Measurements from ENCODE around the gene PIP5KL1. TPM values are rescaled to one million over a fixed set of nuclear protein-coding genes. Genes with fewer than 3 reads are reported as not detected.
"Not testable (repeated sequence)": the region's sequence is repeated elsewhere in the genome, so short reads cannot be mapped to it uniquely, and the experiment has no call there.

PIP5KL1 gene
- total RNA-seq, 2 experiments from 2014 or later = 0.94 to 2.9 TPM

DNA sequence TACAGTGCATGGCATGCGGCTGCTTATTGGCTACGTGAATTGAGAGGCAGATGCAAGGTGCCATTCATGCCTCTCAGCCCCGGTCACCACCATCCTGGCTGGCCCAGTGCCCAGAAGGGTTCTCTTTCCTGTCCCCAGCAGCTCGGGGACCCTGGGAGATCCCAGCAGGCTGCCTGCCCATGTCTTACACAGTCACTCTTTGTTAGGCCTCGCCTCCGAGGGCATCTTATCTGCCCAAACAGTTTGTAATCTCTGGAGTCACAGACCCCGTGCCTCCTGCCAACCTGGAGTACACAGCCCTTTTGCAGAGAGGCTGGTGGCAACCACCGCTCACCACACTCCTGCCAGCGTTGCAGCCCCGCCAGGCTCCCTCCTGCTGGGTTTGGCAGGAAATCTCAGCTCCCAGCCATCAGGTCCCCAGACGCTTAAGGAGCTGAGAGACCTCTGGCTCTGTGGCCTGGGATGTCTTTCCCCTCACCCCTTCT, 46.1 kb downstream of the PIP5KL1 start:
- peak overlapping the region; percentile 33 for H3K27ac Mint-ChIP-seq

DNA sequence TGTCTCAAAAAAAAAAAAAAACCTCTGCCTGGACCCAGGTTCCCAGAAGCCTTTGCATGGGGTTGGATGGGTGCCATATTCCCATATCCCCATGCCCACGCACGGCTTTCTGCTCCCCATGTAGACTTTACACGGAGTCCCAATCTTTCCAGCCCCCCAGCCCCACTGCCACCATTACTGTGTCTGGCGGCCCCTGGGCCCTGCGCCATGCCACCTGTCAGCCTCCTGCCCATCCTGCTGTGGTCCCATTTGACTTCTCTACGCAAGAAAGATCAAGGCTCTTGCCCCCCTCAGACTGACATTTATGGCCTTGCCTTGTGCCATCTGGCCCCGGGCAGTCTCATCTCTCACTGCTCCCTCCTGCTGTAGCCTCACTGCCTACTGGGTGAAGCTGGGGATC, 46.6 kb downstream of the PIP5KL1 start:
- intact Hi-C loops (cut with micrococcal nuclease) = no loop called here

More for the DNA sequence above, 46.1 kb downstream of the PIP5KL1 start:
- ChIA-PET CTCF (interaction anchor here (1.1 to 1.7 kb wide), 3 partner anchors 14 to 149 kb away, joined by 5 to 9 read pairs (median 7); partner anchors contain the start of gene TOR2A), POLR2A (no interaction called here)
- H3K27me3 Mint-ChIP-seq = no peaks in the 10 kb centered on the region
- H3K4me1 Mint-ChIP-seq (ENCODE audit: low read depth) = peaks cover 6% of the 10 kb centered on the region
- DNase-seq = no peak
- H3K9me3 Mint-ChIP-seq = no peaks in the 10 kb centered on the region
- intact Hi-C loops (cut with micrococcal nuclease) = no loop called here
- peaks cover 22% of the 10 kb centered on the region for H3K36me3 Mint-ChIP-seq
- no peak overlapping the region for H3K4me3 Mint-ChIP-seq

DNA sequence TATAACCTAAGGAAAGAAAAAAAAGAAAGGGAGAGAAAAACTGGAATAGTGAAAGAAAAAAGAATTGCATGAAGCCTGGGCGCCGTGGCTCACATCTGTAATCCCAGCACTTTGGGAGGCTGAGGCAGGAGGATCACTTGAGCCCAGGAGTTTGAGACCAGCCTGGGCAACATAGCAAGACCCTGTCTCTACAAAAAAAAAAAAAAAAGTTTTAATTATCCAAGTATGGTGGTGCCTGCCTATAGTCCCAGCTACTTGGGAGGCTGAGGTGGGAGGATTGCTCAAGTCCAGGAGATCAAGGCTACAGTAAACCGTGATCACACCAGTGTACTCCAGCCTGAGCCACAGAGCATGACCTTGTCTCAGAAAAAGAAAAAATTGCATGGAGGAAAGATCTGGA, 48.9 kb downstream of the PIP5KL1 start:
- intact Hi-C loops (cut with micrococcal nuclease); H3K27me3 Mint-ChIP-seq; POLR2A ChIA-PET; H3K9me3 Mint-ChIP-seq; H3K4me3 Mint-ChIP-seq; DNase-seq; H3K27ac Mint-ChIP-seq: not testable (repeated sequence)
- Mint-ChIP-seq H3K4me1 (ENCODE audit: low read depth) (peaks cover 10% of the 10 kb centered on the region), H3K36me3 (peaks cover 12% of the 10 kb centered on the region)
- CTCF ChIA-PET = interaction anchor here (1.0 to 3.0 kb wide), 4 partner anchors 12 to 147 kb away, joined by 3 to 19 read pairs (median 4); partner anchors contain the start of genes ST6GALNAC6 and TOR2A

More for the DNA sequence above, 46.6 kb downstream of the PIP5KL1 start:
- Mint-ChIP-seq H3K4me3 (no peak overlapping the region), H3K36me3 (peaks cover 24% of the 10 kb centered on the region), H3K27me3 (no peaks in the 10 kb centered on the region), H3K4me1 (ENCODE audit: low read depth) (peaks cover 7% of the 10 kb centered on the region), H3K27ac (peak overlapping the region; percentile 33), H3K9me3 (no peaks in the 10 kb centered on the region)
- POLR2A ChIA-PET = no interaction called here
- no peak for DNase-seq
- CTCF ChIA-PET = no interaction called here

DNA sequence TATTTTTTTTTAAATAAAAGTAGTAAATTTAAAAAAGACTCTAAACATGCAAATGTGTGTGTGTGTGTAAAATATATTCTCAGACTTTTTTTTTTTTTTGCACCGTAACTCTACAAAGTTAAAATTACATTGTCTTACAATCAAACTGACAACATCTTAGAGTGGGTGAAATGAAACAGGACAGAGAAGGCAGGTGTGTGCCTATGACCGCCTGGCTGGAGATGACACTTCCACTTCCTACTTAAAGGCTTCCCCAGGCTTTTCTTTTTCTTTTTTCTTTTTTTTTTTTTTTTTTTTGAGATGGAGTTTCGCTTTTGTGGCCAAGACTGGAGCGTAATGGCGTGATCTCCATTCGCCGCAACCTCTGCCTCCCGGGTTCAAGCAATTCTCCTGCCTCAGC, 50.4 kb downstream of the PIP5KL1 start:
- CTCF ChIA-PET = no interaction called here
- Mint-ChIP-seq H3K36me3 (peaks cover 6% of the 10 kb centered on the region), H3K27ac (no peak overlapping the region), H3K4me3 (no peak overlapping the region), H3K27me3 (no peaks in the 10 kb centered on the region), H3K4me1 (ENCODE audit: low read depth) (peaks cover 8% of the 10 kb centered on the region), H3K9me3 (no peaks in the 10 kb centered on the region)
- POLR2A ChIA-PET = no interaction called here
- no peak for DNase-seq
- intact Hi-C loops (cut with micrococcal nuclease) = no loop called here

DNA sequence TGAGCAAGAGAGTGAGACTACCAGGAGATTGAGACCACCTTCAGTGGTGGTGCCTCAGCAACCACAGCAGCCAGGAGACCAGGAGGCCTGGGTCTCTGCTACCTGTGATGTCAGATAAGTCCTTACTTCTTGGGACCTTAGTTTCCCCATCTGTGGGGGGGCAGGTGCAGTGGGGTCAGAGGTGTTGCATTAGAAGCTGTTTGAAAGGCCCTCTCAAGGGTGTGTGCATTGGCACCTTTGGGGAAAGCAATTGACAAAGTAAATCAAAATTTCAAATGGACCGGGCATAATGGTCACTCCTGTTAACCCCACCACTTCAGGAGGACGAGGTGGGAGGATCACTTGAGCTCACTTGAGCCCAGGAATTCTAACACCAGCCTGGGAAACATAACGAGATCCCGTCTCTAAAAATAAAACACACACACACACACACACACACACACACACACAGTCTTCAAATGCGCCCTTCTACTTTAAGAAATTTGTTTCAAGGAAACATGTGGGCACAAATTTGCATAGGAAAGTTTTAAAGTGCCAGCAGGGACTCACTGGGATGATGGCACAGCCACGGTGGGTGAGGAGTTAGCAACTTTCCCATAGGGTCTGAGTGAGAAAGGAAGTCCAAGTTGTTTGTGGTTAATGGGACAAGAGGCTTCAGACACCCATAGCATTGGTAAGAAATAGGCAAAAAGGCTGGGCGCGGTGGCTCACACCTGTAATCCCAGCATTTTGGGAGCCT, 51.8 kb downstream of the PIP5KL1 start:
- peaks cover 5% of the 10 kb centered on the region for H3K4me1 Mint-ChIP-seq (ENCODE audit: low read depth)
- no peak overlapping the region for H3K4me3 Mint-ChIP-seq
- CTCF ChIA-PET = interaction anchor here (1.5 to 2.3 kb wide), 2 partner anchors 9 to 144 kb away, joined by 3 to 7 read pairs; partner anchors contain the start of gene TOR2A
- H3K27me3 Mint-ChIP-seq = no peaks in the 10 kb centered on the region
- peaks cover 2% of the 10 kb centered on the region for H3K36me3 Mint-ChIP-seq
- intact Hi-C loops (cut with micrococcal nuclease) = no loop called here
- DNase-seq = no peak
- no peaks in the 10 kb centered on the region for H3K9me3 Mint-ChIP-seq
- no peak overlapping the region for H3K27ac Mint-ChIP-seq
- POLR2A ChIA-PET = no interaction called here

DNA sequence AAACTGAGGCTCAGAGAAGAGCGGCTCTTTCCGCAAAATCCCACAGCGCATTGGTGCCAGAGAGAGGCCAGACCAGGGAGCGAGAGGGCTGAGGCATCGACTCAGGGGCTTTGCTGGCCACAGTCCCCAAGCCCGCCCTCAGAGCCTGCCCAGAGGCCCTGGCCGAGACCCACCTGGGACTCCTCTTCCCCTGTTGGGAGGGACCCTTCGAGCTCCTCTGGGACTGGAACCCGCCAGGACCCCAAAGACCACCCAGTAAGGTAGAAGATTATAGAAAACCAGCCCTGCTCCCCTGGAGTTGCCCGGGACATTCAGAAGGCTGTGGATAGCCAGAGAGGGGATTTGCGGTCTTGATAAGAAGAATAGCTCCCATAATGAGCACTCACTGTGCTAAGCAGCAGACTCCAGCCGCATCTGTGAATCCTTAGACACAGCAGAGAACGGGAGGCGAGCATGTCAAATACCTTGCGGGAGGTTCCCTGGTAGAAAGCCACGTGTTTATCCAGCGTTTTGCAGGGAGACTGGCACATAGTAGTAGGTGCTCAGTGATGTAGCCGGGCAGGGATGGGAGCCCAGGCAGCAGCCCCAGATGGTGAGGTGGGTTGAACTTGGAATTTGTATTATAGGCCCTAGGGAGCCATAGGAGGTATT, 52.5 kb downstream of the PIP5KL1 start:
- Mint-ChIP-seq H3K9me3 (no peaks in the 10 kb centered on the region), H3K27me3 (no peaks in the 10 kb centered on the region), H3K4me3 (no peak overlapping the region), H3K36me3 (peaks cover 2% of the 10 kb centered on the region), H3K27ac (no peak overlapping the region), H3K4me1 (ENCODE audit: low read depth) (peaks cover 5% of the 10 kb centered on the region)
- intact Hi-C loops (cut with micrococcal nuclease) = no loop called here
- CTCF ChIA-PET = interaction anchor here (1.5 to 2.3 kb wide), 2 partner anchors 8 to 144 kb away, joined by 3 to 7 read pairs; partner anchors contain the start of gene TOR2A
- POLR2A ChIA-PET = no interaction called here
- DNase-seq = no peak

DNA sequence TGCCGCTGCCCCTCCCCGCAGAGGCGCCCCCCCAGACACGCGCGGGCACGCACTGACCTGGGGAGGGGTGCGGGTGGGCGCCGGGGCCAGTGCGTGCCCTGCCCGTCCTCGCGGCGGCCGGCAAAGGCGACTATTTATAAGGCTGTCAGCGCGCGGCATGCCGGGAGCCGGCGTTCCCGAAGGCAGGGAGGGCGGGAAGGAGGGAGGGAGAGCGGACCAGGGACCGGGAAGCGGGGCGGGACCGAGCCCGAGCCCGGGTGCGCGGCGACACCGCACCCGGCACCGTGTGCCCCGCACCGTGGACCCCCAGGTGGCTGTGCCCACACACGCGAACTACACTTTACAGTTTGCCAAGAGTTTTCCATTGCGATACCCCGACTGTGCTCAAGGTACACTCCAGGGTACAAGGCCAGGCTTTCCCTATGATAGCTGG, 53.0 kb downstream of the PIP5KL1 start, which contains the start of gene AK1:
Gene AK1 (minus strand): TSS at position 110 of the 433 bp plus-strand sequence. CDS start 3,058 bp downstream, outside the sequence.
- Mint-ChIP-seq H3K36me3 (peaks cover 2% of the 10 kb centered on the region), H3K9me3 (no peaks in the 10 kb centered on the region), H3K4me3 (no peak within 1 kb of the TSS), H3K27me3 (no peaks in the 10 kb centered on the region), H3K27ac (no peak within 1 kb of the TSS), H3K4me1 (ENCODE audit: low read depth) (peaks cover 5% of the 10 kb centered on the region)
- CTCF ChIA-PET = interaction anchor here (1.5 to 2.3 kb wide), 2 partner anchors 7 to 143 kb away, joined by 3 to 7 read pairs; partner anchors contain the start of gene TOR2A
- DNase-seq = no peak
- POLR2A ChIA-PET = no interaction called here
- intact Hi-C loops (cut with micrococcal nuclease) = no loop called here

DNA sequence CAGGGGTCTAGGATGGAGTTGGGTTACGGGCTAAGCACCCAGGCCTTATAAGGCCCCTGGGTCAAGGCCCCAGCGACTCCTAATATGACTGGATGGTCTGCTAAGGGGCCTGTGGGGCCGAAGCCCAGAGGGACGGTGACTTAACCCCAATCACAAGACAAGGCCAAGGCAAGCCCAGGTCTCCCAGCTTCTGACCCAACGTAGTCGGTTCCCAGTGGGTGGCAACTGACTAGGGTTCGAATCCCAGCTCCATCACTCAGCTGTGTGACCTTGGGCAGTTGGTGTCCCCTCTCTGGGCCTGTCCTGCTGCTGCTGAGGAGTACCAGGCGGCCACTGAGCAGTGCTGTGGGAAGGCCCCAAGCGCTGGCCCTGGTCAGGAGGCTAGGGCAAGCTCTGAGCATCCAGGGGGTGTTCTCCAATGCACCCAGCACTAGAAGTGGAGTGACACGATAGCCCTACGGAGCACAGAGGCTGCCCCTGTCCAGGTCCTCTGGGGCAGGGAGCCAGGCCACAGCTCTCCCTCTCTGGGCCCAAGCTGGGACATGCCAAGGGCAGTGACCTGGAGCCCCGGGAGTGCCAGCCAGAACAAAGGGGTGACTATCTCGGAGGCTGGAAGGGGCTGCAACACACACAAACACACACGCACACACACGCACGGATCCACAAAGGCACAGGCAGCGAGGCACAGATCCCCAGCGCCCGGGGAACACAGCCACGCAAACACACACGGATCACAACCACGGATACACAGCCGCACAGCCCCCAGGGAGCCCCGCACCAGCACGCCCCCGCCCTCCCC, 53.6 kb downstream of the PIP5KL1 start:
- H3K36me3 Mint-ChIP-seq = peaks cover 2% of the 10 kb centered on the region
- CTCF ChIA-PET = no interaction called here
- H3K4me3 Mint-ChIP-seq = no peak overlapping the region
- no peaks in the 10 kb centered on the region for H3K9me3 Mint-ChIP-seq
- H3K27ac Mint-ChIP-seq = no peak overlapping the region
- POLR2A ChIA-PET = interaction anchor here (0.6 kb wide), 1 partner anchor 52 kb away, joined by 3 read pairs; no protein-coding TSS in a partner anchor
- H3K4me1 Mint-ChIP-seq (ENCODE audit: low read depth) = peaks cover 5% of the 10 kb centered on the region
- H3K27me3 Mint-ChIP-seq = no peaks in the 10 kb centered on the region
- intact Hi-C loops (cut with micrococcal nuclease) = no loop called here
- DNase-seq = no peak

DNA sequence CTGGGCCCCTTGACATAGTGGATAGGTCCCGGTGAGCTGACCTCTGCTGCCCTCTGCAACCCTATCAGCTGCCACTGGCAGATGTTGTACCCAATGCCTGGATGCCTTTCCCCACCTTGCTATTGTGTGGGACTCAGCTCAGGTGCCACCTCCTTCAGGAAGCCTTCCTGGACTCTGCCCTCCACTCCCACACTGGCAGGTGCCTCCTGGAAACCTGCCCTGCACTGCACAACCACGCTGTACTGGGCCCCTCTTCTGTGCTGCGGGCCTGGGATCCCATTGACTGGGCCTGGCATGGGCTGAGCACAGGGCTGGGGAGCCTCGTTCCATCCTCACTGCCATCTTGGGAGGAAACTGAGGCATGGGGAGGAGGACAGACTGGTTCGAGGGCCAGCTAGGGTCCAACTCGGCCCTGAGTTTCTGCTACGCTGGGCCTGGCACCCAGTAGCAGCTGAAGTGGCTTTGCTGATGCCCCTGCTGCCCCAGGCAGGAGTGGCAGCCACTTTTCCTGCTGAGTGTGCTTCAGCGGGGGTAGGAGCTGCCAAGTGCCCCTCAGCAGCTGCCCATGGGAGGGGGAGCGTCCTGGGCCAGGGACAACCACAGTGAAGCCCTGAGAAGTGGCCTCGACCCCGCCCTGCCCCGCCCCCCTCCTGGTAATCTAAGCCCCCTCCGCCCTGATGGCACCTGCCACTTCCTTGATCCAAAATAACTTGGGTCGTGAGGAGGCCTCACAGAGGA, 54.4 kb downstream of the PIP5KL1 start:
- H3K27ac Mint-ChIP-seq = no peak overlapping the region

DNA sequence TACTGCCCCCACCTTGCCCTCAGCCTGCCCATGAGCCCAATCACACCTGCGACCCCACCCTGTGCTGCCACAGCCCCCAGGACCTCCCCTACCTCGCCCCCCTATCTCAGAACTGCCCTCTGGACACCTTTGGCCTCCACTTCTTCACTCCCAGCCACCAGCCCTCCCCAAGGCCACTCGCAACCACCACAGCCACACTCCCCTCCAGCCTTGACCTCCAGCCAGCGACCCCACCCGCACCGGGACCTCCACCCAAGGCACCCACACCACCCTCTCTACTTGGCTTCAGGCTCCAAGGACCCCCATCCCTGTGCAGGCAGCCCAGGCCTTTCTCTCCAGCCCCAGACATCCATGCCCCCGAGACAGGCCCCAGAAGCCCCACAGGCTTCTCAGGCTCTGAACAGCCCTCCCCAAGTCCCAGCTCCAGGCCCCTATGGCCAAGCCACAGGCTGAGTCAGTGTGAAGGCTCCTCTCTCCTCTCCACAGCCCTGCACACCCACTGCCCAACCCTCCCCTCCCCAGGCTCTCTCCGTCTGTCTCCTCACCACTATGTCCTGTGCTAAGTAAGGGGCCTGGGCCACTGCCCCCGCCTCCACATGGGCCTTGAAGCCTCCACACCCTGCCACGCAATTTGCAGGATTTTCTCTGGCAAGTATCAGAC, 55.1 kb downstream of the PIP5KL1 start:
- peaks cover 2% of the 10 kb centered on the region for H3K36me3 Mint-ChIP-seq
- ChIA-PET CTCF (interaction anchor here (1.0 kb wide), 1 partner anchor 45 kb away, joined by 3 read pairs; no protein-coding TSS in a partner anchor), POLR2A (no interaction called here)
- H3K27ac Mint-ChIP-seq = no peak overlapping the region
- intact Hi-C loops (cut with micrococcal nuclease) = no loop called here
- no peaks in the 10 kb centered on the region for H3K9me3 Mint-ChIP-seq
- DNase-seq = no peak
- no peaks in the 10 kb centered on the region for H3K27me3 Mint-ChIP-seq
- H3K4me1 Mint-ChIP-seq (ENCODE audit: low read depth) = peaks cover 5% of the 10 kb centered on the region
- H3K4me3 Mint-ChIP-seq = no peak overlapping the region

More for the DNA sequence above, 54.4 kb downstream of the PIP5KL1 start:
- no peak for DNase-seq
- peaks cover 2% of the 10 kb centered on the region for H3K36me3 Mint-ChIP-seq
- H3K4me1 Mint-ChIP-seq (ENCODE audit: low read depth) = peaks cover 5% of the 10 kb centered on the region
- H3K4me3 Mint-ChIP-seq = no peak overlapping the region
- no peaks in the 10 kb centered on the region for H3K27me3 Mint-ChIP-seq
- no peaks in the 10 kb centered on the region for H3K9me3 Mint-ChIP-seq
- intact Hi-C loops (cut with micrococcal nuclease) = no loop called here
- ChIA-PET CTCF (interaction anchor here (1.0 kb wide), 1 partner anchor 45 kb away, joined by 3 read pairs; no protein-coding TSS in a partner anchor), POLR2A (no interaction called here)

Measured in activated CD4-positive, alpha-beta memory T cell treated with anti-CD3 and anti-CD28 coated beads for 36 hours (primary cell).